Karpas-422 (cell line): ENCODE results near the gene DNM2. TPM values are rescaled to one million over a fixed set of nuclear protein-coding genes. Genes with fewer than 3 reads are reported as not detected.
A peak's percentile ranks its signal among the peaks of the same experiment; 100 is the strongest.
"Not testable (repeated sequence)": the region's sequence is repeated elsewhere in the genome, so short reads cannot be mapped to it uniquely, and the experiment has no call there.

ENCODE experiments used
- DNase-seq: peaks from one replicate; pipeline ENCODE4 v3.0.0-alpha.2; 2015
- H2AFZ ChIP-seq: fragments of 200-600 bp; sonication (generic); 2 replicates; pipeline ENCODE4 v1.6.1; 2014; ENCODE audit warnings: antibody characterized with exemption, low read length, mixed read lengths
- H3K27ac ChIP-seq: fragments of 200-600 bp; sonication (generic); 2 replicates; pipeline ENCODE4 v1.5.1; 2014; ENCODE audit warnings: mild to moderate bottlenecking, low read length, moderate library complexity
- H3K27me3 ChIP-seq: fragments of 200-600 bp; sonication (generic); 2 replicates; pipeline ENCODE4 v1.6.1; 2014; ENCODE audit warnings: low read length, mixed read lengths
- H3K36me3 ChIP-seq: fragments of 200-600 bp; sonication (generic); 2 replicates; pipeline ENCODE4 v1.6.1; 2014; ENCODE audit warnings: low read length, mixed read lengths; ENCODE audit not compliant: insufficient read depth
- H3K4me1 ChIP-seq: fragments of 200-600 bp; sonication (generic); 2 replicates; pipeline ENCODE4 v1.6.1; 2014; ENCODE audit warnings: mild to moderate bottlenecking, low read length, mixed read lengths
- H3K4me2 ChIP-seq: fragments of 200-600 bp; sonication (generic); 2 replicates; pipeline ENCODE4 v1.6.1; 2014; ENCODE audit warnings: low read length, low read depth, mild to moderate bottlenecking; ENCODE audit not compliant: poor library complexity, severe bottlenecking
- H3K4me3 ChIP-seq: fragments of 200-600 bp; sonication (generic); 2 replicates; pipeline ENCODE4 v1.5.1; 2014; ENCODE audit warnings: mild to moderate bottlenecking, antibody characterized with exemption, low read length, mixed read lengths
- H3K79me2 ChIP-seq: fragments of 200-600 bp; sonication (generic); 2 replicates; pipeline ENCODE4 v1.6.1; 2014; ENCODE audit warnings: mild to moderate bottlenecking, low read length, mixed read lengths
- H3K9ac ChIP-seq: fragments of 200-600 bp; sonication (generic); 2 replicates; pipeline ENCODE4 v1.6.0; 2014; ENCODE audit warnings: low read length
- H3K9me2 ChIP-seq: fragments of 200-600 bp; sonication (generic), shearing (Covaris generic); replicated peaks from 2 replicates; pipeline ENCODE4 v1.6.0; 2014; ENCODE audit warnings: mild to moderate bottlenecking, low read length, moderate library complexity; ENCODE audit not compliant: insufficient read depth
- H3K9me3 ChIP-seq: fragments of 300-700, 200-600 bp; sonication (generic); 2 replicates; pipeline ENCODE4 v1.6.1; 2014; ENCODE audit warnings: low read length, mixed read lengths
- H4K20me1 ChIP-seq: fragments of 200-600 bp; sonication (generic); 2 replicates; pipeline ENCODE4 v1.6.1; 2014; ENCODE audit warnings: mild to moderate bottlenecking, antibody characterized with exemption, low read length, low read depth; ENCODE audit not compliant: insufficient read depth
- small RNA-seq: library from RNA; depleted of rRNA; stranded (forward); fragments of <200 nt; gene quantifications from one replicate; pipeline ENCODE3, GENCODE V24; 2014
- total RNA-seq: library from RNA; depleted of rRNA; stranded (reverse); fragments of >200 nt; shearing (Covaris generic); gene quantifications from 2 replicates; pipeline ENCODE4 v1.2.3, GENCODE V29; 2014; ENCODE audit warnings: low replicate concordance; rRNA removed

The DNM2 gene
- total RNA-seq, 1 experiment from 2014 or later: 91.1 TPM

DNA sequence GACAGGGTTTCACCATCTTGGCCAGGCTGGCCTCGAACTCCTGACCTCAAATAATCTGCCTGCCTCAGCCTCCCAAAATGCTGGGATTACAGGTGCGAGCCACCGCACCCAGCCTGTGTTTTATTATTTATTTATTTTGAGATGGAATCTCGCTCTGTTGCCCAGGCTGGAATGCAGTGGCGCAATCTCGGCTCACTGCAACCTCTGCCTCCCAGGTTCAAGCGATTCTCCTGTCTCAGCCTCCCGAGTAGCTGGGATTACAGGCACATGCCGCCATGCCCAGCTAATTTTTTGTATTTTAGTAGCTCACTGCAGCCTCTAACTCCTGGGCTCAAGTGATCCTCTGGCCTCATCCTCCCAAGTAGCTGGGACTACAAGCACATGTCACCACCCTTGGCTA is 159.7 kb downstream of the DNM2 start:
- Histone ChIP-seq H3K79me2 (peaks cover 97% of the 10 kb centered on the region), H3K27ac (peak overlapping the region; percentile 83)
- H4K20me1 ChIP-seq: not testable (repeated sequence)

GRCh38 chr19:10878253-10878652 is 160.4 kb downstream of the DNM2 start:
- Histone ChIP-seq H3K9me3 (no peaks in the 10 kb centered on the region), H3K4me1 (peaks cover 62% of the 10 kb centered on the region), H4K20me1 (no peaks in the 10 kb centered on the region), H3K4me3 (peak overlapping the region; percentile 26), H3K79me2 (peaks cover 97% of the 10 kb centered on the region), H3K36me3 (0 out of 2 replicates have a peak, but pooled peaks cover 3% of the 10 kb centered on the region), H3K9ac (peak overlapping the region; percentile 61), H3K9me2 (no peaks in the 10 kb centered on the region), H3K27me3 (no peaks in the 10 kb centered on the region), H2AFZ (no peak overlapping the region), H3K27ac (peak overlapping the region; percentile 83), H3K4me2 (peak overlapping the region; percentile 63)
- no peak for DNase-seq

More for the DNA sequence above, 159.7 kb downstream of the DNM2 start:
- not testable (repeated sequence) for H3K9me2 ChIP-seq, H3K9me3 ChIP-seq, H3K36me3 ChIP-seq, DNase-seq, H3K27me3 ChIP-seq, H2AFZ ChIP-seq
- Histone ChIP-seq H3K4me2 (peak overlapping the region; percentile 63), H3K9ac (peak overlapping the region; percentile 61), H3K4me3 (peak overlapping the region; percentile 26; the same call in 1 of the 2 replicates), H3K4me1 (peaks cover 68% of the 10 kb centered on the region)

Small RNAs within 50 kb of the gene (small RNA-seq; reads per million reads assigned to genes)
- gene MIR199A1: not detected
- not detected for gene MIR4748
- gene MIR638: not detected
- gene MIR6793: not detected

Other genes starting within 250 kb of the DNM2 start
- gene KEAP1, start 214.7 kb upstream of the DNM2 start, total RNA-seq: 25.0 and 53.9 TPM in 2 replicates
- not detected in 2 replicates for gene S1PR5, start 200.6 kb upstream of the DNM2 start, total RNA-seq
- 7.0 and 15.2 TPM in 2 replicates for gene ATG4D, start 174.2 kb upstream of the DNM2 start, total RNA-seq
- 30.0 and 41.7 TPM in 2 replicates for gene KRI1, start 152.1 kb upstream of the DNM2 start, total RNA-seq
- gene CDKN2D, start 149.1 kb upstream of the DNM2 start, total RNA-seq: 2.3 and 3.7 TPM in 2 replicates
- not detected in 2 replicates for gene AP1M2, start 130.8 kb upstream of the DNM2 start, total RNA-seq
- 38.2 and 48.0 TPM in 2 replicates for gene SLC44A2, start 92.5 kb upstream of the DNM2 start, total RNA-seq
- 113 and 194 TPM in 2 replicates for gene ILF3, start 63.7 kb upstream of the DNM2 start, total RNA-seq
- gene QTRT1, start 16.6 kb upstream of the DNM2 start, total RNA-seq: 28.2 and 44.4 TPM in 2 replicates
- 10.2 and 24.4 TPM in 2 replicates for gene TMED1, start 118.1 kb downstream of the DNM2 start, total RNA-seq
- 6.1 and 12.9 TPM in 2 replicates for gene C19orf38, start 130.3 kb downstream of the DNM2 start, total RNA-seq
- gene CARM1, start 153.5 kb downstream of the DNM2 start, total RNA-seq: 32.7 and 38.2 TPM in 2 replicates
- 26.8 and 45.6 TPM in 2 replicates for gene YIPF2, start 210.6 kb downstream of the DNM2 start, total RNA-seq
- 16.5 and 28.1 TPM in 2 replicates for gene TIMM29, start 210.7 kb downstream of the DNM2 start, total RNA-seq
- gene SMARCA4, start 243.0 kb downstream of the DNM2 start, total RNA-seq: 103 and 118 TPM in 2 replicates